GM19023 (cell line): Measurements from ENCODE around the gene C11orf91.
A peak's percentile ranks its signal among the peaks of the same experiment; 100 is the strongest.
"Not testable (repeated sequence)": the region's sequence is repeated elsewhere in the genome, so short reads cannot be mapped to it uniquely, and the experiment has no call there.

Source experiments
- ATAC-seq: cut with Tn5 transposase; IDR thresholded peaks from one replicate; pipeline ENCODE4 v1.9.1; 2021; ENCODE audit warnings: mild to moderate bottlenecking, moderate library complexity; ENCODE audit not compliant: unreplicated experiment

C11orf91 gene

DNA sequence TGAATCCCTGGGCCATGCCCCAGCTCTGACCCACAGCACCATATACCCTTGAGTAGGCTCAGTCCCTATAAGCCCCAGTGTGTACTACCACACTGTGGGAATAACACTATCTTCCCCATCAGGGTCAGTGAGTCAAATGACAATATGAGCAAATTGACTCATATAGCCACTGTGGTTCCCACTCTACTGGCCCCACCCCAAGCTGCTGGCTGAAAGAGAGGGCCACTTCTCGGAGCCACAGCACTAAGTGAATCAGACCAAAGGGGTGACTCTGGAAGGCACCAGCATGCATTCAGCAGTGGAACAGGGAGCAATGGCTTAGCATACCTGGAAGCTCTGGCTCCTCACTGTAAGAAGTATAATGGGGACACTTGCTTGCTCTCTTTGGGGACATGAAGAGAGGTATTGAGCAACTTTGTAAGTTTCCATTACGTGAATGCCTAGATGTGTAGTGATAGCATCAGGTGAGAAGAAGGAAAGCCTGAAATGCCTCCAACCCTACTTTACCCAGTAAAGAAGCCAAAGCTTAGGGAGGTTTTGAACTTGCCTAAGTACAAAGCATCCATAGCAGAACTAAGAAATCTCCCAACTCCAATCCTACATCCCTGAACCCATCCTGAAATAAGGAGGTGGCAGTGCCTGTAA, 22.1 kb upstream of the C11orf91 start:
- peak; percentile 81 for ATAC-seq

DNA sequence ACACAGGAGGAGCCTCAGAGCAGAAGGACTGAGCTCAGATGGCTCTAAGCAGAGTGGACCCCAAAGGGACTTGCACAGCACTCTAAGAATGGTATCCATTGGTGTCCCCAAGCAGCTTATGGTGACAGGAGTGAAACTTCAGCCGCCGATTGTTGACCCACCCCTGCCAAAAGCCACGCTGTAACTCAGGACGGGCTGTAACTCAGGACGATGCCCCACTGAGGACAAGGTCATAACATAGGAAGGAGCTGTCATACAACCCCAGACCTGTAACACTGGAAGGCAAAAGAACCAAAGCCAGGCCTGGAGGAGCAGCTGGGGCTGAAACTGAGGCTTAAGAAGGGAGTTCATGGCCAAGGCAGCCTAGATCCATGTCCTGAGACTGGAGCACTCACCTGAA, 21.4 kb upstream of the C11orf91 start:
- no peak for ATAC-seq

GRCh38 chr11:33721426-33721825, 20.8 kb upstream of the C11orf91 start:
- no peak for ATAC-seq

DNA sequence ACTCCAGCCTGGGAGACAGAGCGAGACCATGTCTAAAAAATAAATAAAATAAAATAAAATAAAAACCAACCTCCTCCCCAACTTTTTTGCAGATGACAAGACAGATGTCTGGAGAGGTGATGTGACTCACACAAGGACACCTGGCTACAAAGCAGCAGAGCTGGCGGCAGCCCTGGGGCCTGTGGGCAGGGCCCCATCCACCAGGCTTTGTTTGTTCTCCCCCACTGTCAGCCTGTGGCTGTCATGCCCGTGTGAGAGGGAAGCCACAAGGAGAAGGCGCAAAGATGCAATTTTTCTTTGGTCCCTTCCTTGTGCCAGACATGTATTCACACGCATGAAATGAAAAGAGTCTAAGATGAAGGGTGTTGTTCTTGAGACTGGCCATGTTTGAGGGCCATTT, 19.0 kb upstream of the C11orf91 start:
- no peak for ATAC-seq

- ATAC-seq, result no peak
Measured at GRCh38 chr11:33718440-33718839, 17.8 kb upstream of the C11orf91 start.

DNA sequence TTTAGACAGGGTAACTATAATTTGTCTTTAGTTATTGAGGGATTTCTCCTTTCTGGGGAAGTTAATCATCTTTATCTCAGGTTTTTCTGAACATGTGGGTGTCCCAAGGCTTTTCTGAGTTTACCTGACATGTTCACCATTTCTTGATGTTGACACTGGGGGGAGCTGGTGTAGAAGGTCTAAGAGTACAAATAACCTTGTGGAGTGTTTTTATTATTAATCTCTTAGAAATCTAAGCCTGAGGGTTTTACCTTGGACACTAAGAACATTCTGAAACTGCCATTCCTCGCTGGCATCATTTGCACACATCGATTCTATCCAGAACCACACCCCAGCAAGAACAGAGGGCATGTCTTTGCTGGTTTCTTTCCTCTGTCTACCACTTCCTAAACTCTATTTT, 15.6 kb upstream of the C11orf91 start:
- ATAC-seq, result no peak

- ATAC-seq, result no peak
Measured at GRCh38 chr11:33713856-33714398, 13.3 kb upstream of the C11orf91 start.

GRCh38 chr11:33713151-33713855, 12.7 kb upstream of the C11orf91 start:
- ATAC-seq, result no peak

DNA sequence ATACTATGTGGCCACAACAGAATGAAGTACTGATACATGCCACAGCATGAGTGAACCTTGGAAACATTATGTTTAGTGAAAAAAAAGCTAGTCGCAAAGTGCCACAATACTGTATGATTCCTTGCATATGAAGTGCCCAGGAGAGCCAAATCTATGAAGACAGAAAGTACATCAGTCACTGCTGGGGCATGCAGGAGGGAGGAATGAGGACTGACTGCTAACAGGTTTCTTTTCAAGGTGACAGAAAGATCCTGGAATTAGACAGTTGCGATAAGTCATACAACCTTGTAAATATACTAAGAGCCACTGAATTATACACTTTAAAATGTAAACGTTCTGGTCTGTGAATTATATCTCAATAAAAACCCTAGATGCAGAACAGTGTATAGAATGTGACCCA, 11.8 kb upstream of the C11orf91 start:
- ATAC-seq, result no peak

DNA sequence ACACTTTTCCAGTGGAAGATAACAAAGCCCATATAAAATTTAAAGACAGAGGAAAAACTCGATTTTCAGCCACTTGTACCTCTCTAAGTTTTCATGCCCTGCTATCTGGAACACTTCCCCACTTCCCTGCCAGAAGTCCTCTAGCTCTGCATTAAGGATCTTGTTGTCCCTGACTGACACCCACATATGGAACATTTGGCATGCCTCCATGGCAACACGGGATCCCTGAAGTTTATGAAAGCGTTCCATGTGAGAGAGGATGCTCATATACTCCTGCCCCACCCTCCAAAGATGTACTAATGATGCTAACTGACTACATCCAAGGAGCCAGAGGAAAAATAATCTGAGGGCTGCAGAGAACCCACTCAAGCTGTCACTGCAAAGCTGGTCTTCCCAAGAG, 8.8 kb upstream of the C11orf91 start:
- ATAC-seq, result no peak

- no peak for ATAC-seq
Measured at GRCh38 chr11:33708985-33709384, 8.4 kb upstream of the C11orf91 start.

GRCh38 chr11:33707831-33708230, 7.2 kb upstream of the C11orf91 start:
- ATAC-seq, result not testable (repeated sequence)

DNA sequence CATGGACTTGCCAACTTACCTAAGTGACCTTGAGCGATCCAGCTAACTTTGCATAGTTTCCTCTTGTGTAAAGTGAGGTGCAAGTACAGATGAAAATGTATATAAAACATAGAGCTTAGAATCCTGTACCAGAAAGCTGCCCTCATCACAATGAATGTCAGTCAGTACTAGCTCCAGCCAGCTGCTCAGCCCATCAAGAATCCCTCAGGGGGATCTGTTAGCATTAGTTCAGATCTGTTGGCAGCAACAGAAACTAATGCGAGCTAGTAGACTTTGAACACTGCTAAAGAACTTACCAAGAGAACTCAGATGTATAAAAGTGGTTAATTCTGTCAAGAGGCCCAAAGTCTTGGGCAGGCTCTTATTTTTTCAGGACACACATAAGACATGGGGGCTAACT, 6.3 kb upstream of the C11orf91 start:
- no peak for ATAC-seq

- no peak for ATAC-seq
Measured at GRCh38 chr11:33706546-33706945, 5.9 kb upstream of the C11orf91 start.

DNA sequence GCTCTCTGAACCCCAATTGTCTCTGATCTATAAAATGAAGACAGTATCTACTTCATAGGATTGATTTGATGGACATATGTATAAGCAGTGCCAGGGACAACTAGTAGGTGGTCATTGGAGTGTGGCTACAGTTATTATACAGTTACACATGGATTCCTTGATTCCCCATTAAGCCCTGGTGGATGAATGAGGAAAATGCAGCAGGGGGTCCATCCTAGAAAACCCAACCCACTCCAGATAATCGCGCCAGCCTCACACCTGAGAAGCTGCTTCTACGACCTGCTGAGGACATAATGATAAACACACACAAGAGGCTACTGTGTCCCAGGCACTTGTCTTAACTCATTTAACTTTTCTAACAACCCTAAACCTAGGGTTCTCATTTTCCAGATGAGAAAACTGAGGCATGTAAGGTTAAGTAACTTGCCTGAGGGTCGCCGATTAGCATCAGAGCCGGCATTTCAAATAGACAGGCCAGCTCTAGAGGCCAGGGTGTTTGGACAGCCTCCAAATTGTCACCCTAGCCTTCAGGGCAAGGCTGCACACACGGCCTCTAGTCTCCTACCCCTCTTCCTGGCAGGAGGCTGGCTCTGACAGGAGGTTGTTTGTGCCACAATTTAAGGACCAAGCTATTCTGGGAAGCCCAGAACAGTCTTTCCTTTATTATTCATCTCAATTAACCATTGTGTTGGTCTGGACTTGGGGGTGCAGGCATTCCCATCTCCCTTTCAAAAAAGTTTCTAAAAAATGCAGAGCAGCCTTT, 3.8 kb upstream of the C11orf91 start:
- ATAC-seq, result no peak

- no peak for ATAC-seq
Measured at GRCh38 chr11:33703788-33704187, 3.2 kb upstream of the C11orf91 start.

GRCh38 chr11:33703234-33703633, 2.6 kb upstream of the C11orf91 start:
- ATAC-seq, result no peak

- ATAC-seq, result no peak
Measured at GRCh38 chr11:33701302-33702230, 940 bp upstream of the C11orf91 start.

DNA sequence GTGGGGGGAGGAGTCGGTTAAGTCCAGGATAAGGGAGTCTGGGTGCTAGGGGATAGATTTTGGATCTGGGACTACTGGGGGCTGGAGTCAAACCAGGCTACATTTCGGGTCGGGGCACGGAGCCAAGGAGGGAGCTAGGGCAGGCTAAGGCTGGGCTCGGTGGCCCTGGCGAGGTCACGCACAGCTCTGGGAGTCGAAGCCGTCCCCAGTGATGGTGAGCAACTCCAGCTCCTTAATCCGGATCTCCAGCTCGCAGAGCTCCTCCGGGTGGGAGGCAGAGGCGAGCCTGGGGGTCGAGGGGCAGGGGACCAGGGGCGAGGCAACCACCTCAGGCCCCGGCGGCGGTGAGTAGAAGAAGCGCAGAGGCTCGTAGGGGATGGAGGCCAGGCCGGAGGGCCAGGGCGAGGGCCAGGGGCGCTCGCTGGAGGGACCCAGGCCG, 544 bp downstream of the C11orf91 start:
- ATAC-seq, result no peak

DNA sequence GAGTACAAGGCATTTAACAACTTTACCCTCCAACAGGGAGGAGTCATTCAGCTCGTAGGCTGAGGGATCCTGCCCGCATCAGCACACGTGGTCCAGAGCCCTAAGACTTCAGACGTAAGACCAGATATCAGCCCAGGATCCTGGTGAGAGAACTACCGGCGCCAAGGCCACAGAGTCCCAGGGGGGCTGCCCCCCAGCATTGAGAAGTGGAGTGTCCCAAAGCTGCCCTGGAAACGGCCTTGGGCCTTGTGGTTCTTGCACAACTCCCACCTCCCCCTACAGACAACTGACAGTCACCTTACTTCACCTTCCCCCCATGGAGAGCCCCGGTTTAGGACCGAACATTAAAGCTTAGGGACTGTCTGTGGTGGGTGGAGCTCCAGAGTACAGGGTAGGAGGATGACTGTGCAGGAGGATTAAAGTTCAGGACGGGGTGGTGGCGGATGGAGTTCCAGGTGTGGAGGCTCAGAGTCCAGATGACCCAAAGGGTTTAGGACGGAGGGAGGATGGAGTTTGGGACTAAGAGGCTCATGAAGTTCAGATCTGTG, 1.0 kb downstream of the C11orf91 start:
- ATAC-seq, result no peak
